H1 (cell line): Measurements from ENCODE around the gene PAF1. TPM values are rescaled to one million over a fixed set of nuclear protein-coding genes. Genes with fewer than 3 reads are reported as not detected.

Source experiments
- BRCA1 ChIP-seq: IDR thresholded peaks from 2 replicates; pipeline ENCODE4 v1.6.1; 2012; ENCODE audit warnings: low read depth, low read length, improper control_type of control experiment
- CTBP2 ChIP-seq: IDR thresholded peaks from 2 replicates; pipeline ENCODE4 v1.7.0; 2011; ENCODE audit warnings: borderline replicate concordance, mild to moderate bottlenecking, moderate library complexity, mixed read lengths, low read length; ENCODE audit not compliant: insufficient read depth, insufficient read length
- EZH2 ChIP-seq: fragments of 200-600 bp; sonication (generic); IDR thresholded peaks from 2 replicates; pipeline ENCODE4 v1.7.1; 2012; ENCODE audit warnings: low read depth, mild to moderate bottlenecking, moderate library complexity, low read length, inconsistent platforms; ENCODE audit not compliant: severe bottlenecking
- HDAC2 ChIP-seq, 2 experiments: fragments of 300-600 bp in 1 of 2; sonication (generic) in 1 of 2; IDR thresholded peaks; 2 replicates each; pipeline ENCODE4 v1.6.1; 2011 to 2012; ENCODE audit warnings: low read depth in 2 of 2, low read length in 2 of 2, mild to moderate bottlenecking in 2 of 2, moderate library complexity in 2 of 2, borderline replicate concordance in 1 of 2, inconsistent platforms in 1 of 2
- HDAC6 ChIP-seq: IDR thresholded peaks from one replicate; pipeline ENCODE4 v1.7.1; 2012; ENCODE audit warnings: low read depth, mild to moderate bottlenecking, inconsistent platforms, low read length, moderate library complexity
- KDM1A ChIP-seq: fragments of 200-600, 300-600 bp; sonication (generic); IDR thresholded peaks from 2 replicates; pipeline ENCODE4 v1.7.1; 2016; ENCODE audit warnings: mild to moderate bottlenecking, low read length, borderline replicate concordance
- RNF2 ChIP-seq: fragments of 200-900, 300-1000 bp; sonication (generic); IDR thresholded peaks from 2 replicates; pipeline ENCODE4 v1.7.1; 2016; ENCODE audit warnings: borderline replicate concordance, low read depth, mild to moderate bottlenecking, antibody characterized with exemption, low read length; ENCODE audit not compliant: poor library complexity, severe bottlenecking; ENCODE audit errors: missing control alignments
- SIN3A ChIP-seq, 2 experiments: IDR thresholded peaks in 1 of 2; conservative IDR thresholded peaks in 1 of 2; 2 replicates each; pipeline ENCODE4 v1.6.1; 2011 to 2012; ENCODE audit warnings: low read length in 2 of 2, improper control_type of control experiment in 1 of 2, low read depth in 1 of 2, mild to moderate bottlenecking in 1 of 2
- SIX5 ChIP-seq: IDR thresholded peaks from 2 replicates; pipeline ENCODE4 v1.6.1; 2011; ENCODE audit warnings: mild to moderate bottlenecking, low read depth, low read length
- SP4 ChIP-seq: IDR thresholded peaks from 2 replicates; pipeline ENCODE4 v1.6.1; 2012; ENCODE audit warnings: low read length, inconsistent platforms
- TAF1 ChIP-seq: IDR thresholded peaks from 2 replicates; pipeline ENCODE4 v1.6.1; 2011; ENCODE audit warnings: mild to moderate bottlenecking, low read depth, low read length
- TEAD4 ChIP-seq: IDR thresholded peaks from 2 replicates; pipeline ENCODE4 v1.6.1; 2012; ENCODE audit warnings: low read depth, low read length, inconsistent platforms, mixed read lengths
- polyA plus RNA-seq, 7 experiments: library from polyadenylated mRNA; depleted of rRNA in 3 of 7; stranded (reverse) in 5 of 7; unstranded in 2 of 7; fragments of >200 nt in 5 of 7; fragments of 200-250 nt in 2 of 7; gene quantifications; 1 replicate in 5 of 7; 2 replicates in 1 of 7; 4 replicates in 1 of 7; pipeline versions ENCODE4 v1.2.1 to v1.2.3, GENCODE V29; 2011 to 2013; ENCODE audit warnings: missing spikeins in 2 of 7, mixed read lengths in 2 of 7
- total RNA-seq: library from RNA; stranded (reverse); fragmentation: NEBNext Ultra II Directional; extraction: Animal tissue kit (Norgen Biotek cat#: 25700); gene quantifications from 2 replicates; pipeline ENCODE4 v1.2.1, GENCODE V29; 2021

Gene PAF1
- total and polyA plus RNA-seq, 2 of the 8 experiments (the other 6 are each of a cell fraction or from before 2014, with no cell fraction given) = 31.4 to 58.6 TPM

DNA sequence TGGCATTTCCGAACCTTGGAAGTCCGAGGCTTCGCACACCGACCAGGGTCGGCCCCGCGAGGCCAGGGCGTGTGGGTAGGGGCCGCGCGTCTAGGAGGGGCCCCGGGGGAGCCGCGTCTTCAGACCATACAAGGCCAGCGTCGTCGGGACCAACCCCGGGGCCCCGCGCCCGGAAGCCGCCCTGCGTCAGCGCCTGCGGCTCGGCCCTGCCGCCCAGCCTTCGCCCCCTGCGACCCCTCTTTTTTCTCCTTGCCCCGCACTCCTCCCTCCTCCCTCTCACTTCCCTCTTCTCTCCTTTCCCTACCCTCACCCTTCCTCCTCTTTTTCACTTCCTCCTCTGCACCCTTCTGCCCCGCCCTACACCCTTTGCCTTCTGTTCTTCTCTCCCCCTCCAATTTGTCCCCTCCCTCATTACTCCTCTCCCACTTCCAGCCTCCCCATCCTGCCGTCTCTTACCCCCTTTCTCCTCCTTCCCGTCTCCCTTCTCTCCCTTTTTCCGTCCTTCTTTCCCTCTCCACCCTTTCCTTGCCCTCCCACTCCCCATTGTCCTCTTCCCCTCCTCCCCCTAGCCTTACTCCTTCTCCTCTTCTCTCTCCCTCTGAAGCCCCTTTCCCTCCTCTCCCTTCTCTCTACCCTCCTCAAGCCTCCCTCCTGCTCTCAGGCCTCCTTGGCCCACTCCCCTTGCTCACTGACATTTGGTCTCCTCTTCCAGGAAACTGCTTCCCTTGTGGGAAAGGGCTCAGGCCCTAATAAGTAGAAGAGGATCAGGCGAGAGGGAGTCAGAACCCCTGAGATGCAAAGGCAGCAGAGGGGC is 19.3 kb upstream of the PAF1 start (continued):
- TF ChIP-seq CTBP2 = no peak
- no peak for TF ChIP-seq HDAC2 (IDR thresholded peaks at IDR 0.05; ENCODE audit: borderline replicate concordance in 1 of 2, low read depth in 2 of 2, low read length in 2 of 2)
- no peak for TF ChIP-seq BRCA1
- no peak for TF ChIP-seq SIX5
- TF ChIP-seq KDM1A = no peak
- TF ChIP-seq SIN3A (conservative IDR thresholded peaks at IDR 0.05 in 1 of 2, IDR thresholded peaks at IDR 0.05 in 1 of 2; ENCODE audit: low read depth in 1 of 2, low read length in 2 of 2) = peak in 1 of 2 experiments; percentile 53; a peak in 2 of 4 replicates
- TF ChIP-seq RNF2 = no peak
- no peak for TF ChIP-seq EZH2
- TF ChIP-seq HDAC6 = no peak
- TF ChIP-seq TAF1 = peak; percentile 51
- no peak for TF ChIP-seq TEAD4
- no peak for TF ChIP-seq SP4
